Measurements from ENCODE around the gene SLC4A4. TPM values are rescaled to one million over a fixed set of nuclear protein-coding genes. Genes with fewer than 3 reads are reported as not detected.

Gene SLC4A4
- total and polyA plus RNA-seq, 10 of the 15 experiments (the other 5 are each of a cell fraction or from before 2014, with no cell fraction given) = 0.05 to 0.44 (median 0.18) TPM

- POLR2A ChIA-PET = no interaction called here
- Histone ChIP-seq H3K79me2 (ENCODE audit: control insufficient read depth, insufficient read depth, low read length) (no peaks in the 10 kb centered on the region), H2AFZ (ENCODE audit: control insufficient read depth, low read depth, low read length) (no peak overlapping the region), H3K4me2 (ENCODE audit: control insufficient read depth, insufficient read depth) (no peak overlapping the region), H3K9ac (ENCODE audit: control insufficient read depth, insufficient read depth, low read length) (no peak overlapping the region), H3K27ac (ENCODE audit: control insufficient read depth, insufficient read depth) (no peak overlapping the region), H3K4me1 (ENCODE audit: control insufficient read depth, insufficient read depth, low read length) (no peaks in the 10 kb centered on the region), H3K36me3 (ENCODE audit: control insufficient read depth in 2 of 2, insufficient read depth in 2 of 2, low read length in 1 of 2) (no peaks in the 10 kb centered on the region), H4K20me1 (ENCODE audit: control insufficient read depth, insufficient read depth) (no peaks in the 10 kb centered on the region), H3K9me3 (replicated peaks; ENCODE audit: control insufficient read depth, insufficient read depth, low read length) (no peaks in the 10 kb centered on the region), H3K27me3 (replicated peaks in 1 of 2; ENCODE audit: control insufficient read depth in 2 of 2, insufficient read depth in 2 of 2, low read length in 1 of 2) (no peaks in the 10 kb centered on the region), H3K4me3 (no peak overlapping the region)
- BruUV-seq (replicated peaks) = no TSS peak
- in situ Hi-C loops (cut with MboI) = no loop called here
- SMC1A ChIA-PET (ENCODE audit: uncharacterized antibody, unreplicated experiment) = interaction anchor here (1.3 kb wide), 1 partner anchor 12 kb away, joined by 4 read pairs; no protein-coding TSS in a partner anchor
- no peak for TF ChIP-seq PML (IDR thresholded peaks at IDR 0.05; ENCODE audit: low read length)
- TF ChIP-seq RELA (IDR thresholded peaks at IDR 0.05; ENCODE audit: borderline replicate concordance, partially characterized antibody) = no peak
- no peak for TF ChIP-seq HCFC1 (IDR thresholded peaks at IDR 0.05; ENCODE audit: low read length)
- TF ChIP-seq SMAD1 (IDR thresholded peaks at IDR 0.05; ENCODE audit: low read depth, partially characterized antibody) = no peak
- TF ChIP-seq SUPT20H (IDR thresholded peaks at IDR 0.05; ENCODE audit: borderline replicate concordance, control insufficient read depth, low read depth, low read length) = no peak
- no peak for TF ChIP-seq SMAD5 (IDR thresholded peaks at IDR 0.05; ENCODE audit: low read depth)
- no peak for DNase-seq (ENCODE audit: low read depth, low spot score)
- no peak for FAIRE-seq
- RAD21 ChIA-PET (ENCODE audit: unreplicated experiment) = no interaction called here
- CTCF ChIA-PET = no interaction called here
- ATAC-seq = no peak
- 14% methylated on average over 4 of the region's 4 CpGs for WGBS (ENCODE audit: insufficient coverage, insufficient replicate concordance, low lambda C conversion rate, missing lambda C conversion rate)
- intact Hi-C loops (cut with micrococcal nuclease; ENCODE audit: unreplicated experiment) = no loop called here
Measured at GRCh38 chr4:71473541-71474240, 134.9 kb downstream of the SLC4A4 start.

GRCh38 chr4:71474731-71475130 lies 135.9 kb downstream of the SLC4A4 start:
- 47% methylated on average over 2 of the region's 2 CpGs for WGBS (ENCODE audit: insufficient coverage, insufficient replicate concordance, low lambda C conversion rate, missing lambda C conversion rate)
- POLR2A ChIA-PET = no interaction called here
- RAD21 ChIA-PET (ENCODE audit: unreplicated experiment) = no interaction called here
- Histone ChIP-seq H3K4me2 (ENCODE audit: control insufficient read depth, insufficient read depth) (no peak overlapping the region), H3K79me2 (ENCODE audit: control insufficient read depth, insufficient read depth, low read length) (no peaks in the 10 kb centered on the region), H3K36me3 (ENCODE audit: control insufficient read depth in 2 of 2, insufficient read depth in 2 of 2, low read length in 1 of 2) (no peaks in the 10 kb centered on the region), H4K20me1 (ENCODE audit: control insufficient read depth, insufficient read depth) (no peaks in the 10 kb centered on the region), H2AFZ (ENCODE audit: control insufficient read depth, low read depth, low read length) (no peak overlapping the region), H3K27ac (ENCODE audit: control insufficient read depth, insufficient read depth) (no peak overlapping the region), H3K9ac (ENCODE audit: control insufficient read depth, insufficient read depth, low read length) (no peak overlapping the region), H3K4me1 (ENCODE audit: control insufficient read depth, insufficient read depth, low read length) (no peaks in the 10 kb centered on the region), H3K27me3 (replicated peaks in 1 of 2; ENCODE audit: control insufficient read depth in 2 of 2, insufficient read depth in 2 of 2, low read length in 1 of 2) (no peaks in the 10 kb centered on the region), H3K4me3 (no peak overlapping the region), H3K9me3 (replicated peaks; ENCODE audit: control insufficient read depth, insufficient read depth, low read length) (no peaks in the 10 kb centered on the region)
- intact Hi-C loops (cut with micrococcal nuclease; ENCODE audit: unreplicated experiment) = no loop called here
- DNase-seq (ENCODE audit: low read depth, low spot score) = no peak
- FAIRE-seq = no peak
- no TSS peak for BruUV-seq (replicated peaks)
- TF ChIP-seq YBX1 (IDR thresholded peaks at IDR 0.05) = no peak
- no peak for TF ChIP-seq SUZ12 (IDR thresholded peaks at IDR 0.05; ENCODE audit: unreplicated experiment)
- no peak for TF ChIP-seq RBBP5 (conservative IDR thresholded peaks at IDR 0.05)
- TF ChIP-seq SUPT20H (IDR thresholded peaks at IDR 0.05; ENCODE audit: borderline replicate concordance, control insufficient read depth, low read depth, low read length) = no peak
- no peak for TF ChIP-seq USF2 (IDR thresholded peaks at IDR 0.05; ENCODE audit: borderline replicate concordance, low read depth, low read length)
- TF ChIP-seq SMC3 (IDR thresholded peaks at IDR 0.05; ENCODE audit: borderline replicate concordance, low read length) = no peak
- TF ChIP-seq ATF7 (IDR thresholded peaks at IDR 0.05; ENCODE audit: low read depth) = no peak
- SMC1A ChIA-PET (ENCODE audit: uncharacterized antibody, unreplicated experiment) = no interaction called here
- CTCF ChIA-PET = no interaction called here
- no peak for ATAC-seq
- in situ Hi-C loops (cut with MboI) = no loop called here

Measured in GM12878 (cell line).